Uterus (tissue), 4 donors: ENCODE measurements around the gene RPS18. TPM values are rescaled to one million over a fixed set of nuclear protein-coding genes. Genes with fewer than 3 reads are reported as not detected.
A peak's percentile ranks its signal among the peaks of the same experiment; 100 is the strongest.
"Not testable (repeated sequence)": the region's sequence is repeated elsewhere in the genome, so short reads cannot be mapped to it uniquely, and the experiment has no call there.

Source experiments
- DNase-seq, 2 donors: peaks; one replicate each; pipeline ENCODE4 v3.0.0-alpha.2; 2019 to 2020
- H3K27ac ChIP-seq, 2 donors: fragments of 200-600 bp; sonication (generic); 1 replicate in 1 of 2; 2 replicates in 1 of 2; pipeline ENCODE4 v1.5.1; 2016 to 2018
- H3K27me3 ChIP-seq, 2 donors: fragments of 200-600 bp; sonication (generic); one replicate each; pipeline ENCODE4 v1.5.1; 2018 to 2019; ENCODE audit warnings: control low read depth in 1 of 2
- H3K36me3 ChIP-seq, 2 donors: fragments of 200-600 bp; sonication (generic); one replicate each; pipeline ENCODE4 v1.5.1; 2019; ENCODE audit warnings: control low read depth in 1 of 2
- H3K4me1 ChIP-seq, 2 donors: fragments of 200-600 bp; sonication (generic); one replicate each; pipeline ENCODE4 v1.5.1; 2018 to 2019; ENCODE audit warnings: control low read depth in 1 of 2
- H3K4me3 ChIP-seq, 2 donors: fragments of 200-600 bp; sonication (generic); 1 replicate in 1 of 2; 2 replicates in 1 of 2; pipeline ENCODE4 v1.5.1; 2018 to 2019; ENCODE audit warnings: mild to moderate bottlenecking in 1 of 2
- H3K9me3 ChIP-seq, 2 donors: fragments of 200-600 bp; sonication (generic); one replicate each; pipeline ENCODE4 v1.5.1; 2019; ENCODE audit warnings: control low read depth in 1 of 2
- CTCF ChIP-seq, 4 experiments: fragments of 200-600 bp in 2 of 4; fragments of 450-650 bp in 2 of 4; sonication (generic) in 2 of 4; IDR thresholded peaks; one replicate each; pipeline ENCODE4 v1.5.1; 2016 to 2019; ENCODE audit warnings: antibody characterized with exemption in 4 of 4, mild to moderate bottlenecking in 2 of 4, moderate library complexity in 1 of 4
- POLR2A ChIP-seq, 2 donors: fragments of 450-650 bp; IDR thresholded peaks; one replicate each; pipeline ENCODE4 v1.6.1; 2016; ENCODE audit warnings: antibody characterized with exemption in 2 of 2, mild to moderate bottlenecking in 1 of 2, moderate library complexity in 1 of 2
- intact Hi-C: fragments of 100-400 bp; cut with DNase I; formaldehyde crosslinking; loops from one replicate; pipeline ENCODE4 v1.15.1; 2023; ENCODE audit warnings: low total_unique reads
- total RNA-seq, 4 donors: library from RNA; depleted of rRNA in 3 of 4; stranded (reverse); fragments of >200 nt in 3 of 4; gene quantifications; one replicate each; pipeline versions ENCODE4 v1.1.0 to v1.2.4, GENCODE V29; 2014 to 2023
- donor health status: DM: yes; HTN: yes; CAD: no.

RPS18 gene
- 1,000 to 10,000 TPM; 2,386 to 5,510 (median 4,061) TPM for total RNA-seq

- peak within 1 kb of the TSS; percentile 54 to 72 for H3K4me3 ChIP-seq
- H3K27ac ChIP-seq: peak within 1 kb of the TSS; percentile 87 to 94
- H3K4me1 ChIP-seq: peaks cover 4 to 7% of the 10 kb centered on the region in 2 donors
- no peaks in the 10 kb centered on the region for H3K9me3 ChIP-seq
- H3K36me3 ChIP-seq: no peaks in the 10 kb centered on the region
- no peaks in the 10 kb centered on the region for H3K27me3 ChIP-seq
- intact Hi-C loops: no loop called here
- TF ChIP-seq POLR2A (IDR thresholded peaks at IDR 0.05) (peak; percentile 94 to 97), CTCF (IDR thresholded peaks at IDR 0.05) (peak in 1 of 4 experiments; percentile 7)
- DNase-seq: peak; percentile 91 to 98
These were observed at the start of gene RPS18, which contains the start of gene VPS52 for GRCh38 chr6:33271468-33272274. Gene RPS18 (plus strand): TSS chr6:33272075. CDS start chr6:33272120, 45 bp downstream. Gene VPS52 (minus strand): TSS chr6:33271876. CDS start chr6:33271675, 201 bp downstream.

DNA sequence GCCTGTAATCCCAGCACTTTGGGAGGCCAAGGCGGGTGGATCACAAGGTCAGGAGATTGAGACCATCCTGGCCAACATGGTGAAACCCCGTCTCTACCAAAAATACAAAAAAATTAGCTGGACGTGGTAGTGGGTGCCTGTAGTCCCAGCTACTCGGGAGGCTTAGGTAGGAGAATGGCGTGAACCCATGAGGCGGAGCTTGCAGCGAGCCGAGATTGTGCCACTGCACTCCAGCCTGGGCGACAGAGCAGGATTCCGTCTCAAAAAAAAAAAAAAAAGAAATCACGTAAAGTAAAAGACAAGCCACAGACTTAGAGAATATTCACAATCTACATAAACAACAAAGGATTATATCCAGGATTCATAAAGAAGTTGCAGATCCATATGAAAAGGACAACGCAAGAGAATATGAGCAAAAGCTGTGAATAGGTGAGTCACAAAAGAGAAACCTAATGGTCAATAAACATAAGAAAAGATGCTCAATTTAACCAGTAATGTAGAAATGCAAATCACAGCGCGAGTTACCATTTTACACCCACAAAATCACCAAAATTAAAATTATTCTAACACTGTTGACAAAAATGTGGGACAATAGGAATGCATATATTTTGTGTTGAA lies 45.3 kb upstream of the RPS18 start:
- H3K27ac ChIP-seq, H3K4me1 ChIP-seq, H3K4me3 ChIP-seq, DNase-seq, H3K9me3 ChIP-seq, H3K36me3 ChIP-seq, H3K27me3 ChIP-seq, intact Hi-C loops: not testable (repeated sequence)

DNA sequence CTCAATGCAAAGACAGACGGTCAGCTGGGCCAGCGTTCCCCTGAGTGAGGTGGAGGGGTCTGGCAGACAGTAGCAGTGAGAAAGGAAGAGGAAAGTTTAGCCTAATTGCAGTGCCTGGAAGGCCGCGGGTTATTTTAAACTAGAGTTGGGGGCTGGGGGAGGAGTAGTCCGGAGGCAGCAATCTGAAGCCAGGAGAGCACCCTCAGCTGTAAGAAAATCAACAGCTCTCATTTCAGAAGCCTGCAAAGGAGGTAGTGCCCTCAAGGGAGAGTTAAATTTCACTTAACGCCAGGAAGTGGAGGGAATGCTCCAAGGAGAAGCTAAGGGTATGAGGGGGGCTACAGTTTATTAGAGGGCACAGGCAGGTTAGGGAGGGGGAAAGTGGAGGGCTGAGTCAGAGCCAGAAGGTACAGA lies 36.6 kb upstream of the RPS18 start:
- no peaks in the 10 kb centered on the region for H3K36me3 ChIP-seq
- H3K27me3 ChIP-seq: no peaks in the 10 kb centered on the region
- no peaks in the 10 kb centered on the region for H3K9me3 ChIP-seq
- no peak for DNase-seq
- H3K27ac ChIP-seq: no peak overlapping the region
- intact Hi-C loops: no loop called here
- no peak for TF ChIP-seq CTCF (IDR thresholded peaks at IDR 0.05)
- TF ChIP-seq POLR2A (IDR thresholded peaks at IDR 0.05): no peak
- no peak overlapping the region for H3K4me3 ChIP-seq
- no peaks in the 10 kb centered on the region for H3K4me1 ChIP-seq

DNA sequence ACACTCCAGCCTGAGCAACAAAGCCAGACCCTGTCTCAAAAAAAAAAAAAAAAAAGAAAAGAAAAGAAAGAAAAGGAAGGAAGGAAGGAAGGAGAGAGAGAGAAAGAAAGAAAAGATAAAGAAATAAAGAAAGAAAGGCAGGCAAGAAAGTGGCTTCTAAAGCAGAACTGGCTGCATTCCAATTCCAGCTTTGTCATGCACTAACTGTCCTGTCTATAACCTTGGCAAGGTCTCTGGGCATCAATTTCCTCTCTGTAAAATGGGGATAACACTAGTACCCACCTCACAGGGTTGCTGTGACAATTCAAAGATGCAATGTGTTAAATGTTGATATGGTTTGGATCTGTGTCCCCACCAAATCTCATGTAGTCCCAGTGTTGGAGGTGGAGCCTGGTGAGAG lies 35.5 kb upstream of the RPS18 start:
- H3K27me3 ChIP-seq: no peaks in the 10 kb centered on the region
- TF ChIP-seq CTCF (IDR thresholded peaks at IDR 0.05) (no peak), POLR2A (IDR thresholded peaks at IDR 0.05) (no peak)

GRCh38 chr6:33236852-33237251 lies 35.0 kb upstream of the RPS18 start:
- DNase-seq: no peak
- Histone ChIP-seq H3K27me3 (no peaks in the 10 kb centered on the region), H3K4me1 (no peaks in the 10 kb centered on the region), H3K27ac (no peak overlapping the region), H3K9me3 (no peaks in the 10 kb centered on the region), H3K36me3 (no peaks in the 10 kb centered on the region), H3K4me3 (no peak overlapping the region)
- intact Hi-C loops: no loop called here
- TF ChIP-seq CTCF (IDR thresholded peaks at IDR 0.05): no peak
- no peak for TF ChIP-seq POLR2A (IDR thresholded peaks at IDR 0.05)

More for the DNA sequence above, 35.5 kb upstream of the RPS18 start:
- no peak for DNase-seq
- H3K4me1 ChIP-seq: no peaks in the 10 kb centered on the region
- H3K36me3 ChIP-seq: no peaks in the 10 kb centered on the region
- no peak overlapping the region for H3K4me3 ChIP-seq
- no peaks in the 10 kb centered on the region for H3K9me3 ChIP-seq
- no peak overlapping the region for H3K27ac ChIP-seq
- intact Hi-C loops: no loop called here
